Kidney tubule cell (primary cell): ENCODE measurements around the gene BAZ2A.
"Not testable (repeated sequence)": the region's sequence is repeated elsewhere in the genome, so short reads cannot be mapped to it uniquely, and the experiment has no call there.

Experiments
- DNase-seq: peaks from one replicate; pipeline ENCODE4 v3.0.0-alpha.2; 2018; ENCODE audit warnings: low spot score

The BAZ2A gene

DNA sequence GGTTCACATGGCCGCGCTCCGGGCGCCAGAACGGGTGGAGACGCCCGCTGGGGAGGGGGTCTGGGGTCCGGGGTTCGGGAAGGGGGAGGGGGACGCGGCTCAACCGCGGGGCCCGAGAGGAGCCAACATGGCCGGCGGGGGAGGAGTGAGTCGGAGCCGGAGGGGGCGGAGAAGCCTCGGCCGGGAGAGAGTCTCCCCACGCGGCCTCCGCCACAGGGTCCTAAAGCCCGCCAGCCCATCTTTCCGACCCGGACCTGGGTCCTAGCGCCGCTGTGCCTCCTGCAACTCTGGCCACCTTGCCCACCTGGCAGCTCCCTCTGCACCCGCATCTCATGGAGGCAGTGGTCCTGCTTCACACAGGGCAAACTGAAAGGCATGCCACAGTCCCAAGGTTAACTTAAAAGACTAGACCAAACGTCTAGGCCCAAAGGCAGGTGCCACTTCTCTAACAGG, at the start of gene BAZ2A:
Gene BAZ2A, minus strand, starts transcription at position 147 of the 453 bp plus-strand sequence. CDS start 12,796 bp downstream, outside the sequence.
- peak; percentile 82 for DNase-seq

DNA sequence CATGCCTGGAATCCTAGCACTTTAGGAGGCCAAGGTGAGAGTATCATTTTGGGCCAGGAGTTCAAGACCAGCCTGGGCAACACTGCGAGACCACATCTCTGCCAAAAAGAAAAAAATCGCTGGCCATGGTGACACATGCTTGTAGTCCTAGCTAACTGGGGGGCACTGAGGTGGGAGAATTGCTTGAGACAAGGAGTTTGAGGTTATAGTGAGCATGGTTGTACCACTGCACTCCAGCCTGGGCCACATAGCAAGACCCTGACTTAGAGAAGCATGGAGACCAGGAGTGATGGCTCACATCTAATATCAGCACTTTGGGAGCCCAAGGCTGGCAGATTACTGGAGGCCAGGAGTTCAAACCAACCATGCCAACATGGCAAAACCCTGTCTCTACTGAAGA, 48.7 kb upstream of the BAZ2A start:
- no peak for DNase-seq

DNA sequence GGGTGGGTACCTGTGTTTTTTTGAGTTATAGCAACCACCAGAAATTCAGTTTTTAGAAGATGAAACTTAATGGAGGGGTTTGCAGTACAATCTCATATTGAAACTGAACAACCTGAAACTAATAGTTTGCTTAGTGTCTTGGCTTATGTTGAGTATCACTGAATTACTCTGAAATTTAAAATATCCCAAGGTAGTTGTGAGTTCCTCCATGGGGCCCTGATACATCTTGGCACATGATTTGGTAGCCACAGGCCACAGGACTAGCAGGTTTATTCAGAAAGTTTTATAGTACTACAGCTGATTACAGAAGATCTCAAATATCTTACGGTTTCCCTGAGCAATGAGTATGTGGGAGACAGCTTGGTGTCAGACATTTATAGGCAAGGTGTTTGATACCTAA, 47.6 kb upstream of the BAZ2A start:
- no peak for DNase-seq

DNA sequence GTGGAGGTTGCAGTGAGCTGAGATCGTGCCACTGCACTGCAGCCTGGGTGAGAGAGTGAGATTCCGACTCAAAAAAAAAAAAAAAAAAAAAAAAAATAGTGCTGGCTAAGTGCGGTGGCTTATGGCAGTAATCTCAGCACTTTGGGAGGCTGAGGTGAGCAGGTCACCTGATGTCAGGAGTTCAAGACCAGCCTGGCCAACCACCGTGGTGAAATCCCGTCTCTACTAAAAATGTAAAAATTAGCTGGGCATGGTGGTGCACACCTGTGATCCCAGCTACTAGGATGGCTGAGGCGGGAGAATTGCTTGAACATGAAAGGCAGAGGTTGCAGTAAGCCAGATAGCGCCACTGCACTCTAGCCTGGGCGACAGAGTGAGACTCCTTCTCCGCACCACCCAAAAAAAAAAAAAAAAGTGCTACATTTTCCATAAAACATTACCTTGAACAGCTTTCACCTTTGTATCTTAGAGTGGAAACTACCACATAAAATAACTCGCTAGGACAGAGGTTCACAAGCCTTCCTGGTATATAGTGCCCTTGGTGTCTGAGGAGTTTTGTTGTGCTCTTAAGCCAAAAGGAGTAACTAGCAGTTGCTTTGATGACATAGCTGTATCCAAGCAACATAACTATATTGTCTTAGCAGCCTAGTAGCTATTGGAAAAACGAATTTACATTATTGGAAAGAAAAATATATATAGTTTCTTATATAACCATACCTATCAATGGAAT, 46.9 kb upstream of the BAZ2A start:
- DNase-seq = no peak

DNA sequence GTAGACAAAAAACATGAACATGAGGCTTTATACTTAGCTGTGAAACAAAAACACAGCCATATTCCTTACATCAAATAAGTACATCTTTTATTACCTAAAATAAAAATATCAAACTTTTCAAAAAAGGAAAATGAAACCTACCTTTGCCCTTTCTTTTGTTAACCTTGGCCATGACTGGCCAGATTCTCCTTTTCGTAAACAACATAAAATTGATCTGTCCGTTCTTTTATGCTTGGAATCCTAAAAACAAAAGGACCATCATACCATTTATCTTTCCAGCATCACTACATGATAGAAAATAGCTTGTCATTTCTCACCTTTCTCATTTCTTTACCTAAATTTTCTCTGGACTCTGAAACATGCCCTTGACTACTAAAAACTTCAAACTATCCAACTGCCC, 41.5 kb upstream of the BAZ2A start:
- no peak for DNase-seq

DNA sequence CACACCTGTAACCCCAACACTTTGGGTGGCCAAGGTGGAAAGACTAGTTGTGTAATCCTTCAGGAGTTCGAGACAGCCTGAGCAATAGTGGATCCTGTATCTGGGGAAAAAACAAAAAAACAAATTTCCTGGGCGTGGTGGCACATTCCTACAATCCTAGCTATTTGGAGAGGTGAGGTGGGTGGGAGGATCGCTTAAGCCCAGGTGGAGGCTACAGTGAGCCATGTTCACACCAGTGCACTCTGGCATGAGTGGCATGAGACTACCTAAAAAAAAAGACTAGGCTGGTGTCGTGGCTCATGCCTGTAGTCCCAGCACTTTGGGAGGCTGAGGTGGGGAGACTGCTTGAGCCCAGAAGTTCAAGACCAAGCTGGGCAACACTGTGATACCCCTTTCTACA, 40.7 kb upstream of the BAZ2A start:
- DNase-seq = no peak

DNA sequence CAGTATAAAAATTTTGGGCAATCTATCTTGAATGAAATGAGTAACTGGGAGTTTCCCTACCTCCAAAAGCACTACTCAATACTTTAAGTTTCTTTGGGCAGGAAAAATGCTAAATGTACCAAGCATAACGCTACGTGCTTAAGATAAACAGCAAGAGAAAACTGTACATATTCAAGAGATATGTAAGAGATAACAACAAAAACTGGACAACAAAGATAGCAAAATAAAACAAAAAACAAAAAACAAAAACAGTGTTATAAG, 38.0 kb upstream of the BAZ2A start:
- DNase-seq = no peak

DNA sequence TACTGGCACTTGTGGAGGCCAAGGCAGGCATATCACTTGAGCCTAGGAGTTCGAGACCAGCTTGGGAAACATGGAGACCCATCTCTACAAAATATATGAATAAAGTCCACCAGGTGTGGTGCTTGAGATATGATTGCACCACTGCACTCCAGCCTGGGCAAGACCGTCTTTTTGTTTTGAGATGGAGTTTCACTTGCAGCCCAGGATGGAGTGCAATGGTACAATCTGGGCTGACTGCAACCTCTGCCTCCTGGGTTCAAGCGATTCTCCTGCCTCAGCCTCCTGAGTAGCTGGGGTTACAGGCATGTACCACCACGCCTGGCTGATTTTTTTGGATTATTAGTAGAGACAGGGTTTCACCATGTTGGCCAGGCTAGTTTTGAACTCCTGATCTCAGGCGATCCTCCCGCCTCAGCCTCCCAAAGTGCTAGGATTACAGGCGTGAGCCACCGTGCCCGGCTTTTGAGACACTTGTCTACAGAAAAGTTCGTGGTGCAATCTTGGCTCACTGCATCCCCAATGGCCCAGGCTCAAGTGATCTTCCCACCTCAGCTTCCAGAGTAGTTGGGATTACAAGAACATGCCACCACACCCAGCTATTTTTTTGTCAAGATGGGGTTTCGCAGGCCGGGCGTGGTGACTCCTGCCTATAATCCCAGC, 32.0 kb upstream of the BAZ2A start:
- DNase-seq = no peak

DNA sequence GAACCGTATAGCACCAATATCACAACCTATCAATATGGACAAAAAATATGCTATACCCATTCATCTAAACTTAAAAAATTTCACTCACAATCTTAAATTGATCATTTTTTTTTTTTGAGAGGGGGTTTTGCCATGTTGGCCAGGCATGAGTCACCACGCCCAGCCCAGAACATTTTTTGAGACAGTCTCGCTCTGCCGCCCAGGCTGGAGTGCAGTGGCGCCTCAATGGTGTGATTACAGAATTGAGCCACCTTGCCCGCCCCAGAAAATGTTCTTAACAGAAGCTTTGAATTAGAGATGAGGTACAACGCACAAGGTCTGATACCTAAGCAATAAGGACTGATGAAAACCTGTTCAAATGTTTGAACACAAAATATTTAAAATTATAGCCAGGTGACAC, 31.4 kb upstream of the BAZ2A start:
- DNase-seq = peak; percentile 38

DNA sequence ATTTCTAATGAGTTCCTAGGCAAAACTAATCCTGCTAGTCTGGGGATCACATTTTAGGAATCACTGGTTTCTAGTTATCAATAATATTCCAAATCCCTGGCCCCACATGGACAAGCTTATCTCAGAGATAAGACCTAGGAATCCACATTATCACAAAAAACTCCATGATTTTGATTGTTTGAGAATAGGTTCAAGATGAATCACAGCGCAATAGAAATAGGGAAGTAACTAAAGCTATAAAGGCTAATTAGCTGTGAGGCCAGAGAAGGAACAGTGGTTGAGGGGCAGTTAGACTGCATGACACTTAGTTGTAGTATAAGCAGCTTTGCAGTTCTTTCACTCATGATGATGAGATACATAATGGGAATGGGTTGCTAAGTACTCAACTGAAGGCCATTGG, 28.8 kb upstream of the BAZ2A start:
- DNase-seq = no peak

DNA sequence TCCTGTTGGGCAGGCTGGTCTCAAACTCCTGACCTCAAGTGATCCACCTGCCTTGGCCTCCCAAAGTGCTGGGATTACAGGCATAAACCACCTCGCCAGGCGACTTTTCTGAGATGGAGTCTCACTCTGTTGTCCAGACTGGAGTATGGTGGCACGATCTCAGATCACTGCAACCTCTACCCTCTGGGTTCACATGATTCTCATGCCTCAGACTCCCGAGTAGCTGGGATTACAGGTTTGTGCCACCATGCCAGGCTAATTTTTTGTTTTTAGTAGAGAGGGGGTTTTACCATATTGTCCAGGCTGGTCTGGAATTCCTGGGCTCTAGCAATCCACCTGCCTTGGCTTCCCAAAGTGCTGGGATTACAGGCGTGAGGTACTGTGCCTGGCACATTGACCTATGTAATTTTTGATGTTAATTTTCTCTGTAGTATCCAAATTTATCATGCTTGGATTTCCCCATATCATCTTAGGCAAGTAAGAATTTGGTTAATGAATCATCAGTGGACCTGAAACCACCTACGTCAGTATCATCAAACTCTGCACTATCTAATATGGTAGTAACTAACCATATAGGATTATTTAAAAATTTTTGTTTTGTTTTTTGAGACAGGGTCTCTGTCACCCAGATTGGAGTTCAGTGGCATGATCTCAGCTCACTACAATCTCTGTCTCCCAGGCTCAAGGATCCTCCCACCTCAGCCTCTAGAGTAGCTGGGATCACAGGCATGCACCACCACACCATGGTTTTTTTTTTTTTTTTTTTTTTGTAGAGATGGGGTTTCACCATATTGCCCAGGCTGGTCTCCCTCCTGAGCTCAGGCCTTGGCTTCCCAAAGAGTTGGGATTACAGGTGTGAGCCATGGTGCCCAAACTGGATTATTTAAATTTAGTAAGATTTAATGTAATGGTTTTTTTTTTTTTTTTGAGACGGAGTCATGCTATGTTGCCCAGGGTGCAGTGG, 27.6 kb upstream of the BAZ2A start:
- DNase-seq = no peak

DNA sequence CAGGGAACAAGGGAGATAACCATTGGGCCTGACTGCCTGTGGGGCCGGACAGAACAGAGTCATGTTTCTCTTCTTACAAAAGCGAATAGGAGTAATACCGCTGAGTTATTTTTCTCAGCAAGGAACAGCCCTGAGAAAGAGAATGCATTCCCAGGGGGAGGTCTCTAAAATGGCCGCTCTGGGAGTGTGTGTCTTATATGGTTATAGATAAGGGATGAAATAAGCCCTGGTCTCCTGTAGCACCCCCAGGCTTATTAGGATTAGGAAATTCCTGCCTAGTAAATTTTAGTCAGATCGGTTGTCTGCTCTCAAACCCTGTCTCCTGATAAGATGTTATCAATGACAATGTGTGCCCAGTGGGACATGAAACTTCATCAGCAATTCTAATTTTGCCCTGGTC, 23.7 kb upstream of the BAZ2A start:
- DNase-seq = not testable (repeated sequence)

DNA sequence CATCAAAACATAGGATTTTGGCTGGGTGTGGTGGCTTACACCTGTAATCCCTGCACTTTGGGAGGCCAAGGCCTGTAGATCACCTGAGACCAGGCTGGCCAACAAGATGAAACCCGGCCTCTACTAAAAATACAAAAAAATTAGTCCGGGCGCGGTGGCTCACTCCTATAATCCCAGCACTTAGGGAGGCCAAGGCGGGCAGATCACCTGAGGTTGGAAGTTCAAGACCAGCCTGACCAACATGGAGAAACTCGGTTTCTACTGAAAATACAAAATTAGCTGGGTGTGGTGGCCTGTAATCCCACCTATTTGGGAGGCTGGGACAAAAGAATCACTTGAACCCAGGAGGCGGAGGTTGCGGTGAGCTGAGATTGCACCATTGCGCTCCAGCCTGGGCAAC, 17.9 kb upstream of the BAZ2A start:
- not testable (repeated sequence) for DNase-seq

DNA sequence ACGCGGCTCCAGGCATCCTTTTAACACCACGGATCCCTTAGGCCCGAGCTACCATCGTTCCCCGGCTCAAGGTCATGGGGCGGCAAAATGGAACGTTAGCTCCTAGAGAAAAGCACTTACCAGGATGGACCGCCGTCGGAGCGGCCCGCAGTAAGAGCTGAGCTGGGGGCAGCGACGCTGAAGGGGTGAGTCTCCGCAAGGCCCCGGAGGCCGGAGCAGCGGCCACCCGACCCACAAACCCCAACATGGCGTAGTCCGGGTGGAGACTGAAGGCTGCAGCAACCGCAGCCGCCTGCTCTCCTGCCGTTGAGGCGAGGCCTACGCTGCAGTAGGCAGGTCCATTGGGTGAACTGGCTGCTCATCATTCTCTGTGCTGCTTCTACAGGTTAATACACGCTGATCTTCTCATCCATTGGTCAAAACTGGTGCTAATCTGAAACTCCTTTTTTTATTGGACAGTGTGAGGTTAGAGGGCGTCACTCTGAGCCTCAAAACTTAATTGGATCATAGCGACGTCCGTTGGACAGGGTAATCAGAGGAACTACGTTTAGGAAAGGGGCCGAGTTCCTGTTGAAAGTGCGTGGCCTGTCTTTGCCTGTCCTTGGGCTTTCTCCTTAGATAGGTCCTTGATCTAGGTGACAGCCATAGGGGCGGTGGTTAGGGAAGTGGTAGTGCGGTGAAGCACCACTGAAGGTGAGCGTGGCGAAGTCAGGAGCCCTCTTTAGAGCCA, 15.8 kb upstream of the BAZ2A start, which contains the start of gene ATP5F1B:
Gene ATP5F1B, minus strand, starts transcription at position 268 of the 730 bp plus-strand sequence. Its CDS starts 21 bp downstream, at position 247.
- peak; percentile 100 for DNase-seq

DNA sequence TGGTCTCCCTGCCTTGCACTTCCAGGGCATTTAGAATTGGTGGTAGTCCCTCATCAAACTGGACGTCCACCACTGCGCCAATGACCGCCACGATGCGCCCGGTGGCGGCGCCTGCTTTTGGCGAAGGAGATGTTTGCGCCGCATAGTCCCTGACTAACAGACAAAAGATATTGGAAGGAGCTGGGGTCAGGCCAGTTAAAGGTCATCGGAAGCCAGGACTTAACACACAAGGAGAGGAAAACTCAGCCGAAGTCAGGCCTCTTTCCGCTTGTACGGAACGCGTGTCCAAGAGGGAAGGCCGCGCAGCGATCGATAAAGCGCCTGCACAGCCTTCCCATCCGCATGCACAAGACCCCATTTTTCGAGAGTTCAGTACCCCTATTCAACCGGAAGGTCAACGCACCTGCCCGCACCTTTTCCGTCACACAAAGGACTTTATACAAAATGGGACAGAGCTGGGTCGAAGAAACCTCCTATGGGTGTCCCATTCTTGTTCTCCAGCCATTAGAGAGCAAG, 15.1 kb upstream of the BAZ2A start:
- DNase-seq = no peak

DNA sequence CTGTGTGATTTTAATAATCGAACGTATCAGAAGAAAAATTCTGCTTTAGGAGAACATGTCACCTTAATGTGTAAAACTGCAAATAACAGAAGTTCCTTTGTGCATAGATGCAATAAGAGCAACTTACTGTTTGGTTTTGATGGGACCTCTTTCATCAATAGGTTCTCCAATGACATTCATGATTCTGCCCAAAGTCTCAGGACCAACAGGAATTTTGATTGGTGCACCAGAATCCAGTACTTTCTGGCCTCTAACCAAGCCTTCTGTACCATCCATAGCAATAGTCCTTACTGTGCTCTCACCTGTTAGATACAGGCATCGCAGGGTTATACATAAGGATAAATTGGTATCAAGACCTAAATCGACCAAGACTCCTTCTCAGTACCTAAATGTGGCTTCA, 14.5 kb upstream of the BAZ2A start:
- no peak for DNase-seq

DNA sequence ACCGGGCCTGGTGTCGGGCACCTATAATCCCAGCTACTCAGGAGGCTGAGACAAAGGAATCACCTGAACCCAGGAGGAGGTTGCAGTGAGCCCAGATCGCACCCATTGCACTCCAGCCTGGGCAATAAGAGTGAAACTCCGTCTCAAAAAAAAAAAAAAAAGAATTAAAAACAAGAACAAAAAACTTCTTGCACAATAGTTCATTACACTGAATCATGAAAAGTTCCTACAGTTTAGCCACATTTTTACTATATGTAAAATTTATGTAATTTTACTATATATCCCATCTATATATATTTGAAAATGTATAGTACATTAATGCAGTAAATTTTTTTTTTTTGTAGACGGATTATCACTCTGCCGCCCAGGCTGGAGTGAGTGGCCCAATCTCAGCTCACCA, 11.1 kb upstream of the BAZ2A start:
- no peak for DNase-seq

DNA sequence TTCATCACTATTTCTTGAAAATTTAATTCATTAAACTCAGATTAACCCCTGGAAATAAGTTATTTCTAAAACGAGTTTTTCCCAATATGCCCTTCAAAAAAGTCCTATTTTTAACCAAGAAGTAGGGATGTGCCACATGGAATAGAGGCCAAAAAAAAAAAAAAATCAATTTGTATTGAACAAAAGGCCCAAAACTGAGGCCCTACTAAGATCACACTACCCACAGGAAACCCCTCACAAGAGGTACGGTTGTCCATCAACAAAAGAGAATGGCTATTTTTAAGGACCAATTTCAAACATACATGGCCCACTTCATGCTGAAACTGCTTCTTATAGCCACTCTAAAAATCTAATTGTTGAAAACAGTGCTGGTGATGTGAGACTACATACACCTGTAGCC, 7.5 kb upstream of the BAZ2A start:
- no peak for DNase-seq

DNA sequence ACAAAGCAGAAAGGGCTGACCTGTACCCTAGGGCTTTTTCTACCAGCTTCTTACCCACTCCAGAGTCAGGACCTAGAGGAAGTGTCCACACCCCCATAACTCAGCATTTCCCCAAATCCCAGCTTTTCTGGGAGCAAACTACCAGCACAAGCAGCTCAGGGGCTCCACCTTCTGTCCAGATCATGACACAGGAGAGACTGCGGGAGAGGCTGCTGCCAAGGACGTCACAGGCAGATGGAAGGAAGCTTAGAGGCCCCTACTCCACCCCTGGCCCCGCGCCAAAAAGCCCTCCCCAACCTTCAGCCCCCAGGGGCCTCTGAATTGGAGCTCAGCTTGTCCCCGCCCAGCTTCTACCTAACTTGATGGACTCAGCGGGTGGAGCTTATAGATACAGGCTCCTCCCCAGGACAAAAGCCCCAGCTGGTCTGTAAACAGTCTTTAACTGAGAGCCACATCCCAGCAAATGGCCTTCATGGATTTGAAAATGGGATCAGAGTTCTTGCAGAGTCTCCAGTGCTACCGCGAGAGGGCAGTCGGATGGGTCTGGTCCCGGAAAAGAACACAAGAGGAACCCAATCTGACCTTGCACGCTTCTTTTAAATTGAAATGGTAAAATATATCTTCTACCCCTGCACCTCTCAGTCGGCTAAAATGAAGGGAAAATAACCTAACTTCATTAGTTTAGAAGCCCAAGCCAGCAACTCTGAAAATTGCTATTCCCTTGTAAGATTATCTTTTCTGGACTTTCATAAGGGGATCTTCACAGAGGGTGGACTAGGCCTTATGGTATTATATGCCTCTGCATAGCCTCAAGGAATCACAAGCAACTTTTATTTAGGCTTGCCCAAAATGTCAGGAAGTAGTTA, 6.8 kb upstream of the BAZ2A start:
- DNase-seq = peak; percentile 99

DNA sequence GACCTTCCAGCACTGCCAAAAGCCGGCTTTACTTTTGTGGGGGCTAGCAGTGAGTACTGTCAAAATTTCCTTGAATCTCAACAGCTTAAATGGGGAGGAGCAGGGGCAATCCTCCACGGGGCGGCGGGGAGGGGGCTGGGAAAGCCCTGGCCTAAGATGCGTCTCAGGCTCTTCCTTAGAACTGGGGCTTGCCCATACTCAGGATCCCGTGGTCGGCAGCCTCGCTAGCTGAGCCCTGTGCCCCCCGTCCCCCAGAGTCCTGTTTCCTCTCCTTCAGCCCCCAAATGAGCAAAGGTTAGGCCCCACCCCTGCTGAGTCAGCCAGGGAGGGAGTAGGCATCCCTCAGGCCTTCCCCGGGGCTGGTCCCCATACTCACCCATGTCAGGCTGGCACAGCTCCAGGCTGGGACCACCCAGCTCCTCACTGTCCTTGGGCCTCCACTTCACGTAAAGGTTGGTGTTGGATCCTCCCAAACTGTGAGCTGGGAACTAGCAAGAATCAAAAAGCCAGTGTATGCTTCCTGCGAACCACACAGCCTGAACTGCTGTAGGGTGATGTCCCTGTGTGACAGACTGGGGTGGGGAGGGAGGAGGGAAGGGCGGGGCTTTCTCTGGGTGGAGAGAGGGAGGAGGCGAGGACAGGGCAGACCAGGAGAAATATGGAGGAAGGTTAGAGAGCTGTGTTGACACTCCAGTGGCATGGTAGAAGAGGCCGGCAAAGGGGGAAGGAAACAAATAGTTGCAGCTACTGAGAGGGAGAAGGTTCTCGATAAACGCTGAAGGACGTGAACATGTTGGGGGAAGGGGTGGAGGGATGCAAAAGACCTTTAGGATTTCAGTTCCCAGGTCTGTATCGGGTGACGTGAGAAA, 5.9 kb upstream of the BAZ2A start:
- peak; percentile 87 for DNase-seq
